SK-N-SH treated with all-trans-retinoic acid at 6 μM for 48 hours (cell line): ENCODE results near the gene TTC28.

Experiments used
- ARNTL ChIP-seq: fragments of 450-650 bp; formaldehyde crosslinking; IDR thresholded peaks from 2 replicates; pipeline ENCODE4 v1.5.0; 2020; ENCODE audit warnings: low read depth, mild to moderate bottlenecking, moderate library complexity, borderline replicate concordance
- CSDC2 ChIP-seq: fragments of 250-450 bp; sonication (Bioruptor Pico); IDR thresholded peaks from 2 replicates; pipeline ENCODE4 v1.5.0; 2020; ENCODE audit warnings: mild to moderate bottlenecking, moderate library complexity
- RARB ChIP-seq: fragments of 250-450 bp; sonication (Bioruptor Pico); IDR thresholded peaks from 2 replicates; pipeline ENCODE4 v1.8.0; 2021; ENCODE audit warnings: mild to moderate bottlenecking, moderate library complexity
- TCF4 ChIP-seq: fragments of 250-450 bp; sonication (Bioruptor Pico); IDR thresholded peaks from 2 replicates; pipeline ENCODE4 v1.8.0; 2021; ENCODE audit warnings: mild to moderate bottlenecking, moderate library complexity, borderline replicate concordance
- ZC3H10 ChIP-seq: fragments of 250-450 bp; sonication (Bioruptor Pico); IDR thresholded peaks from 2 replicates; pipeline ENCODE4 v1.5.1; 2021; ENCODE audit warnings: mild to moderate bottlenecking, moderate library complexity
- ZNF70 ChIP-seq: fragments of 450-650 bp; formaldehyde crosslinking; IDR thresholded peaks from 2 replicates; pipeline ENCODE4 v1.5.0; 2020; ENCODE audit warnings: mild to moderate bottlenecking, moderate library complexity
- TF ChIP-seq, protein P1 (sequence below): fragments of 250-450 bp; sonication (Bioruptor Pico); IDR thresholded peaks from 2 replicates; pipeline ENCODE4 v1.8.0; 2020; ENCODE audit warnings: mild to moderate bottlenecking, moderate library complexity, borderline replicate concordance

DNA sequence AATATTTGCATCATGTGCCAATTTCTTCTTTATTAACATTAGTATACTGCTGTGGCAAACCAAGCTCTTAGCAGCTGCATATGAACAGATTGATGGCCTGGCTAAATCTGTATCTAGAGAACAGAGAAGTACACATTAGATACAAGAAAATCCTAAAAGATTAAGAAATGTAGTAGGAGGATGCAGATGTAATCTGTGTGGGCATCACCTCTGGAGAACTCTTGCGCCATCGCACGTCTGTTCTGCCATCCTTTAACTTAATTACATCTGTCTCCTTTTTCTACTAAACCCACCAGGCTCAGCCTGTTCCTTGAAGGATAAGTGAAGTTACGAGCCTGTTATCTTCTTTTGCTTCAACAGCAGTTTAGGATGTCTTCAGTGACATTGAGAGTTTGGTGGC is 564.2 kb downstream of the TTC28 start:
- no peak for TF ChIP-seq ZNF70
- no peak for TF ChIP-seq RARB (CRISPR knock-in tag)
- no peak for TF ChIP-seq TCF4 (CRISPR knock-in tag)
- TF ChIP-seq CSDC2 (CRISPR knock-in tag) = no peak
- TF ChIP-seq, protein P1, sequence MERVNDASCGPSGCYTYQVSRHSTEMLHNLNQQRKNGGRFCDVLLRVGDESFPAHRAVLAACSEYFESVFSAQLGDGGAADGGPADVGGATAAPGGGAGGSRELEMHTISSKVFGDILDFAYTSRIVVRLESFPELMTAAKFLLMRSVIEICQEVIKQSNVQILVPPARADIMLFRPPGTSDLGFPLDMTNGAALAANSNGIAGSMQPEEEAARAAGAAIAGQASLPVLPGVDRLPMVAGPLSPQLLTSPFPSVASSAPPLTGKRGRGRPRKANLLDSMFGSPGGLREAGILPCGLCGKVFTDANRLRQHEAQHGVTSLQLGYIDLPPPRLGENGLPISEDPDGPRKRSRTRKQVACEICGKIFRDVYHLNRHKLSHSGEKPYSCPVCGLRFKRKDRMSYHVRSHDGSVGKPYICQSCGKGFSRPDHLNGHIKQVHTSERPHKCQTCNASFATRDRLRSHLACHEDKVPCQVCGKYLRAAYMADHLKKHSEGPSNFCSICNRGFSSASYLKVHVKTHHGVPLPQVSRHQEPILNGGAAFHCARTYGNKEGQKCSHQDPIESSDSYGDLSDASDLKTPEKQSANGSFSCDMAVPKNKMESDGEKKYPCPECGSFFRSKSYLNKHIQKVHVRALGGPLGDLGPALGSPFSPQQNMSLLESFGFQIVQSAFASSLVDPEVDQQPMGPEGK (CRISPR knock-in tag) = no peak
- no peak for TF ChIP-seq ZC3H10 (CRISPR knock-in tag)
- TF ChIP-seq ARNTL (CRISPR knock-in tag) = no peak
